ENCODE measurements around the gene GPATCH4.

GPATCH4 gene

DNA sequence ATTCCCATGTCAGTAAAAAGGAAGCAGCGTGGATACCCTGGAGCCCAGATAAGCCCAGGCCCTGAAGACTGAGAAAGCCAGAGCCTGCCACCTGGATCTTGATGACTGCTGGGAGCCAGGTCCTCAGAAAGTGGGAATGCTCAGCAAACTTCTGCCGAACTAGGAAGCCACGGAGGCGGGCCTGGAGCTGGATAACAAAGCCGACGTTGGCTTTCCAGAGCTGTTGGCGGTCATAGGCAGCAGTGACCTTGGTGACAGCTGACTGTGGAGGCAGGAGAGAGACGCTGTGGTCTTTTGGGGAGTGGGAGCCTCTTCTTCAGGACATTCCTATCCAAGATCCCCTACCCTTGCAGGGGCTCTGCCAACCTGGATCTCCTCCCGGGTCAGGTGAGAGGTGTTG lies 53.3 kb downstream of the GPATCH4 start:
- Histone ChIP-seq H3K27ac (ENCODE audit: low read depth, low read length) (no peak overlapping the region), H3K36me3 (ENCODE audit: insufficient read depth, low read length) (peaks cover 4% of the 10 kb centered on the region; the same call in 1 of the 2 replicates), H3K79me2 (ENCODE audit: control insufficient read depth, insufficient read depth, low read length, unreplicated experiment) (no peaks in the 10 kb centered on the region)

DNA sequence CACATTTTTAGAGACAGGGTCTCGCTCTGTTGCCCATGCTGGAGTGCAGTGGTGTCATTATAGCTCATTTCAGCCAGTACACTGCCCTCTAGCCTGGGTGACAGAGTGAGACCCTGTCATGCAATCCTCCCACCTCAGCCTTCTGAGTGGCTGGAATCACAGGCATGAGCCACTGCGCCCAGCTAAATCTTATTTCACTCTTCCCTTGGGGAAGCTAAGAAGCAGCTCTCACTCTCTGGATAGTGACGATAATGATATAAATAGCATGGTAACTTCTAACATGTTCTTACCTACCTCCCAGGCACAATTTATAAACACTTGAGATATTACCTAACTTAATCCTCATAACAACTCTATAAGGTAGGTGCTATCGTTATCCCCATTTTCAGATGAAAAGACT lies 53.8 kb downstream of the GPATCH4 start:
- Histone ChIP-seq H3K27ac (ENCODE audit: low read depth, low read length) (no peak overlapping the region), H3K79me2 (ENCODE audit: control insufficient read depth, insufficient read depth, low read length, unreplicated experiment) (no peaks in the 10 kb centered on the region), H2AFZ (ENCODE audit: low read length, unreplicated experiment) (no peak overlapping the region), H3K27me3 (ENCODE audit: insufficient read depth, low read length) (no peaks in the 10 kb centered on the region), H3K4me3 (ENCODE audit: low read depth, low read length) (no peak overlapping the region), H3K4me1 (ENCODE audit: control insufficient read depth, insufficient read depth, low read length, unreplicated experiment) (peaks cover 11% of the 10 kb centered on the region), H3K36me3 (ENCODE audit: insufficient read depth, low read length) (peaks cover 4% of the 10 kb centered on the region; the same call in 1 of the 2 replicates)

More for the DNA sequence above, 53.3 kb downstream of the GPATCH4 start:
- Histone ChIP-seq H2AFZ (ENCODE audit: low read length, unreplicated experiment) (no peak overlapping the region), H3K27me3 (ENCODE audit: insufficient read depth, low read length) (no peaks in the 10 kb centered on the region), H3K4me3 (ENCODE audit: low read depth, low read length) (no peak overlapping the region), H3K4me1 (ENCODE audit: control insufficient read depth, insufficient read depth, low read length, unreplicated experiment) (peaks cover 14% of the 10 kb centered on the region)

DNA sequence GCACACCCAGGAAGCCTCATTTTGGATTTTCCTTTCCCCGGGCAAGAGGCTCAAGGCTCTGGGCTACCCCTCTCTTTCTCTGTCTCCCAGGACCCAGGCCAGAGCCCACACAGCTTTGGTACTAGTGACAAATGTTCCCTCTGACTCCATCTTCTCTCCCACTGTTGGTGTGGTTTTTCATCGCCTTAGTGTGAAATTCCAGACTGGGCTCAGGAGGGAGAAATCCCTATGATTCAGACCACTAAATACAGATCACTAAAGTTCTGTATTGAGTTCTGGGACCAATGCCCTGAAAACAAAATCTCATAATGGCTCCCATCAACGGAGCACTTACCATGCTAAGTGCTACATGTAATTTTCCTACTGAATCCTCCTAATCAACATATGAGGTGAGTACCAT lies 55.0 kb downstream of the GPATCH4 start:
- Histone ChIP-seq H3K4me1 (ENCODE audit: control insufficient read depth, insufficient read depth, low read length, unreplicated experiment) (no peaks in the 10 kb centered on the region), H3K27me3 (ENCODE audit: insufficient read depth, low read length) (no peaks in the 10 kb centered on the region), H3K79me2 (ENCODE audit: control insufficient read depth, insufficient read depth, low read length, unreplicated experiment) (no peaks in the 10 kb centered on the region), H3K36me3 (ENCODE audit: insufficient read depth, low read length) (peaks cover 4% of the 10 kb centered on the region; the same call in 1 of the 2 replicates), H2AFZ (ENCODE audit: low read length, unreplicated experiment) (no peak overlapping the region), H3K27ac (ENCODE audit: low read depth, low read length) (no peak overlapping the region), H3K4me3 (ENCODE audit: low read depth, low read length) (no peak overlapping the region)

DNA sequence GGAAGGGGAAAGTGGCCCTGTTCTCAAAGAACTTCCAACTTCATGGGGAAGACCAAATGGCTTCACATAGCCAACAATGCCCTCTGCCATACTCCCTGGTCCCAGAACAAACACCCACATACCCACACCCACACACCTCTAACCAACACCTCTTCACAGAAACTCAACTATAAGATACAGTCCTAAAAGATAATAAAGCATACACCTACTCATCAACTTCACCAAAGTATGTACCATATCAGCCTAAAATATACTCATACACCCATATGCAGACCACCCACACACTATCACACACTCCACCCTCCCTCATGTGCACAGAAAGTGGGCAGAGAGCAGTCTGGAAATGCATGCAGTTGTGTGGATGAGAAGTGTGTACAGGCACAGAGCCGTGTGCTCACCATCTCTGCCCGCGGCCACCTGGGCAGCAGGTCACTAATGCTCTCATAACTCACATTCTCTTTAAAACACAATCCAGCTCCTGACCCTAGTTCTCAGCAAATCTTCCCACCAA lies 56.6 kb downstream of the GPATCH4 start:
- no peaks in the 10 kb centered on the region for H3K79me2 ChIP-seq (ENCODE audit: control insufficient read depth, insufficient read depth, low read length, unreplicated experiment)
- peaks cover 4% of the 10 kb centered on the region; the same call in 1 of the 2 replicates for H3K36me3 ChIP-seq (ENCODE audit: insufficient read depth, low read length)
- no peak overlapping the region for H2AFZ ChIP-seq (ENCODE audit: low read length, unreplicated experiment)
- H3K27me3 ChIP-seq (ENCODE audit: insufficient read depth, low read length) = no peaks in the 10 kb centered on the region
- H3K27ac ChIP-seq (ENCODE audit: low read depth, low read length) = no peak overlapping the region
- H3K4me3 ChIP-seq (ENCODE audit: low read depth, low read length) = no peak overlapping the region
- no peaks in the 10 kb centered on the region for H3K4me1 ChIP-seq (ENCODE audit: control insufficient read depth, insufficient read depth, low read length, unreplicated experiment)

Measured in ACC112 (cell line).